Measurements from ENCODE around the gene ASXL3.

The ASXL3 gene

DNA sequence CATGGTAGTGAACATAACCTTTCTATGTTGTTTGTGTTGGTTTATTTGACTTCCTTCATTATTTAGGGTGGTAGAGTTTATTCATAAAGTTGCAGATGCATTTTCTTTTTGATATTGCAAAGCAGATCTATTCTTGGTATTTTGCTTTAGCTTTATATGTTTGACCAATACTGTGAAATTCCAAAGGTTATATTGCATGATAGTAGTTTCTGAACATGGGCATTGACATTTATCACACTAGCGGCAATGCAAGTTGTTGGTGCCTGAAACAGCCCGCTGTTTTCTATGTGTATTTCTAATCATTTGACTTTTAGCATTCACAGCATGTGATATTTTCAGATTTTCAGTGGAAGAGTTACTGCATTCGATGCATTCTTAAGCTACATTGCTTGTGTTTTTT is 87.2 kb downstream of the ASXL3 start:
- no peak for DNase-seq

DNA sequence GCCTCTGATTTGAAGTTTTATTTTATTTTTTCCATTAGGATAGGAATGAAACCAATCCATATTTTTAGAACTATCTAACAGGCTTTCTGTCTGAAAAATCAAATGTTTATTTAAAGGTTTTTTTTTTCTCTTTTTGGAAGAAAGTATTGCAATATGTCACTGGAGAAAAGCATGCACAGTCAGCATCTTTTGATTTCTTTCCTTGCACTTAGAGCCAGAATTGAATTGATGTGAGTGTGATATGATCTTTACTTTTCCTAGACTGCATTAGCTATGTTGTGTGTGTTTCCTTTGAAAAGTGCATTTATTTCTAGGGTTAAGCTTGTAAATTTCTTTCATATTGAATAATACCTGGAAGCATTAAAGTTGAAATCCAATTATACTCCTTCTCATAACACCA is 87.6 kb downstream of the ASXL3 start:
- no peak for DNase-seq

DNA sequence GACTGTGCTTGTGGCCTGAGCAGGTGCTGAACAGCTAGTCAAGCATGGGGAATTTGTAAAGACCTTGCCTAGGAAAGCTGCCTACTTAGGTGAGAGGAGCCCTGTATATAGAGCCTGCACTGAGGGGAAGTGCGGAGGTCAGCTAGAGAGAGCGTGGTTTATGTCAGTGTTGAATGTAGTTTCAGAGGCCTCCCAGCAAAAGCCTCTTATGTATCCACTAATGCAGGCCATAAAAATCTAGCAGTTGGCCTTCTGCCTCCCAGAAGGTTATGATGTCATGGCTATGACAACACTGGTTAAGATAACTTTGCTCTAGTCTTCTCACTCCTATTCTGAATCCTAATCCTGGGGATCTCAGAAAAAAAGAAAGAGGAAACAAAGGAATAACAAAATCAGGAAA is 88.9 kb downstream of the ASXL3 start:
- no peak for DNase-seq

DNA sequence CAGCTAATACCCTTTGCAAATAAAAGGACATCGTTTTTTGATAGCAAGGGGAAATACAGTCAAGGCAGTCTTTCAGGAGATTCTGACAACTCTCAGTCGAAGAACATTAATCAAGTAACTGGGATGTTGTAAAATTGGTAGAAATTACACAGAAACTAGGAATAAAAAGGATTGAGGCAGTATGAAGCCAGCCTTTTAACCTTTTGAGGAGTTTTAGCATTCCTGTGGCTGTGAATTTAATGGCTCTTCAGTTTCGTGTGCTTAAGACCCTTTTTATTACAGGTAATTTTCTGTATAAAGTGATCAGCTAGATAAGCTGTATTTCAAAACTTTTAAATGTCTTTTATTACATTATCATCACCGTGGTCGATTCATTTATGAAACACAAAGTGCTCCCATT is 91.6 kb downstream of the ASXL3 start:
- DNase-seq: no peak

DNA sequence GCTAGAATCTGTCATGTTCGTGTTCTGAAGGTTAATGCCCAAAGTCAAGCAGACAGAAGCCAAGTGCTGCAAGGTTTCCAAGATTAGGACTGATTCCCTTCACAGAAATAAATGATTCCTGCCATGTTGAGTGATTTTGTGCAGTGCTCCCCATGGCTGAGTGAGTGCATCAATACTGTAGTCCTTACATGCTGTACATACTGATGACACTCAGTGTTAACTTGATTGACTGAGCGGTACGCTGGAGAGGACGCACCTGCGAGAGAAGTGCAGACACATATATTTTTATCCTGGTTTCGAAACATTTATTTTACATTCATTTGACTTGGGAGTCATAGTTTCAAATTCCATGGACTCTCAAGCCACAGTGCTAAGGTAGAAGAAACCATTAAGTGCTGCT is 92.0 kb downstream of the ASXL3 start:
- DNase-seq: no peak

DNA sequence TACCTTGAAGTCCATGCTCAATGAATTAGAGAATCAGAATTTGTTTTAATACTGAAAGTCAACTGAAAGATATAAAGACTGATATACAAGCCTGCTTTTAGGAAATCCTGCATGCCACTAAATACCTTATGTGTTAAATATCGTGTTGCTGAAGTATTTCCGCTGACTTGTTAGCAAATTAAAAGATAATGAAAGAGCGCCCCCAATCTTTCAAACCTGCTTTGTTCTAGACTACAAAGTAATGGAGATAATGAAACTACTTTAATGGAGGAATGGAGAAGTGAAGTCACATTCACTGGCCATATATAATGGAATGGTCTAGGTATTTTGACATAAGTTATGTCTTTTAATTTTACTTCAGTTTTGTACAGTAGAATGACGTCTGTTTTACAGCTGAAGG is 95.7 kb downstream of the ASXL3 start:
- no peak for DNase-seq

DNA sequence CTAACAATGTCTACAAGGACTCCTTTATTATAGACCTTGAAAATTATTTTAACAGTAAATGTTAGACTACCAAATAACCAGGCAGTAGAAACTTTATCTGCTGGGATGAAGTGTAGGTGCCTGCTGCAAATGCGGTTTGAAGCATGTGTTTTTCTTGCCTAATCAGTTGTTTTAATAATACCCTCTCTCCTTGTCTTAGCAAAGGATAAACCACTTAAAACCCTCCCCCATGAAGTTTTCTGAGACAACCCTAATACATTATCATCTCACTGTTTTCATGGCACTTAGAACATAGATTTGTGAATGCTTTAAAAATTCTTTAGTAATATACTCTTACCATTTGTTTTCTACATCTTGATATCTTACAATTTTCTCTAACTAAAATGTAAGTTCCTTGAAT is 98.6 kb downstream of the ASXL3 start:
- DNase-seq: no peak

DNA sequence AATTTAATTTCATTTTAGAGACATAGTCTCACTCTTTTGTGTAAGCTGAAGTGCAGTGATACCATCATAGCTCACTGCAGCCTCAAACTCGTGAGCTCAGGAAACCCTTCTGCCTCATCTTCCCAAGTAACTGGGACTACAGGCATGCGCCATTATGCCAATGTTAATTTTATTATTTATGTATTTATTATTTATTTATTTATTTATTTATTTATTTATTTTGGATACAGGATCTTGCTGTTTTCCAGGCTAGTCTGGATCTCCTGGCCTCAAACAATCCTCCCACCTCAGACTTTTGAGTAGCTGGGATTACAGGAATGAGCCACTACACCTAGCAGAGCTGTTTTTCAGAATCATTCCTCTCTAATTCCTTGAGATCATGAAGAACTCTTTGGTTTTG is 99.9 kb downstream of the ASXL3 start:
- DNase-seq: no peak

DNA sequence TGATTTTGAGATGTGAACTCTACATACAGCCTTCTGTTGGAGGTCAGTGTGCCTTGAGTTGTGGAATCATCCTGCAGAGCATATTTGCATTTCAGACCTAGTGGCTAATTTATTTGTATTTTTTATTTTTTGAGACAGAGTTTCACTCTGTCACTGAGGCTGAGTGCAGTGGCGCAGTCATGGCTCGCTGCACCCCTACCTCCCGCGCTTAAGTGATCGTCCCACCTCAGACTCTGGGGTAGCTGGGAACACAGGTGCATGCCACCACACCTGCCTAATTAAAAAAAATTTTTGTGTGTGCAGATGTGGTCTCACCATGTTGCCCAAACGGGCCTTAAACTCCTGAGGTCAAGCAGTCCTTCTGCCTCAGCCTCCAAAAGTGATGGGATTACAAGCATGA is 104.4 kb downstream of the ASXL3 start:
- no peak for DNase-seq

DNA sequence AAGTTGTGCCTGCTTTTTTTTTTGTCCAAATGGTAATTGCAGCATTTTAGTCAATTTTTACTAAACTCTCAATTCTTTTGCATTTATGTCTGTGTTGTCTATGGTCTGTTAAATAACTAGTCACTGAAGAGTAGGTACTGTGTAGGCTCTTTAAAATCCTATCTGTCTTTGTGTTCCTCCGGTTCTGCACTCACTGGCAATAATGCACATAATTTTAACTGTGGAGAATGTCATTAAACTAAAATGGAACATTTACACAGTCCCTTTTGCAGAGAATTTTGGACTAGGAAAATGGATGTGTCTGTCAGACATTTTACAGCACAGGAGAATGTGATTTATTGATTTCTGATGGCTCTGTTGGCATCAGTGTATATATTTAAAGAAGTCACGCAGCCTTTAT is 116.6 kb downstream of the ASXL3 start:
- DNase-seq: no peak

DNA sequence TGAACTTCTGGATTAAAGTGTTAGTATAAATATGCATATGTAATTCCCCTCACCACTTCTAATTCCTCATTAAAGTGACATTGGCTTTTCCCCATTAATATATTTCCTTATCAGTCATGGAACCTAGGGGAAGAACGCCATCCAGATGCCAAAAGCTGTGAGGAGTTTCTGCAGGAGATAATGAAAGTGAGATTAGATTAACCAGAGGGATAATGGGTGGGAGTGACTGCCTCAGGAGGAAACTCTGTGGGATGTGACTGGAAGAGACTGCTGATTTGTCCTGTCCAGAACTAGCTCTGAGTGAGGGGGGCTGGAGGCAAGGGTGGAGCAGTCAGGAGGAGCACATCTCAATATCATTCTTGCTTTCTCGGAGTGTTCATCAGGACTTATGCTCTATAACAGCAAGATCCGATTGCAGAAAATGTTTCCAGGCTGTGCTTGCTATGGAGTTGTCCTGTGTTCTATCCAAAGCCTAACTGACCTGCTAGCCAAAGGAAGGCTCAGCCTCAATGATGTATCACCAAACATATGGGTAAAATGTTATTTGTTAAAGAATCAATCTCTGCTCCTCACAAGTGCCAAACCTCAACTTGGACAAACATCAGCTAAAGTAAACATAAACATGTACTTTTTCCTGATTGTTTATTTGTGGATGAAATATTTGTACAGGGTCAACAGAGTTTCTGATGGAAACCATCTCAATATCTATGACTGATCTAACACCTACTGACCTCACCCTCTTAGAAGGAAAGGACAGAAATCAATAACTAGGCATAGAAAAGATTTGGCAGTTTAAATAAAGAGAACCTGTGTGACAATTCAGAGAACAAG is 118.5 kb downstream of the ASXL3 start:
- no peak for DNase-seq

DNA sequence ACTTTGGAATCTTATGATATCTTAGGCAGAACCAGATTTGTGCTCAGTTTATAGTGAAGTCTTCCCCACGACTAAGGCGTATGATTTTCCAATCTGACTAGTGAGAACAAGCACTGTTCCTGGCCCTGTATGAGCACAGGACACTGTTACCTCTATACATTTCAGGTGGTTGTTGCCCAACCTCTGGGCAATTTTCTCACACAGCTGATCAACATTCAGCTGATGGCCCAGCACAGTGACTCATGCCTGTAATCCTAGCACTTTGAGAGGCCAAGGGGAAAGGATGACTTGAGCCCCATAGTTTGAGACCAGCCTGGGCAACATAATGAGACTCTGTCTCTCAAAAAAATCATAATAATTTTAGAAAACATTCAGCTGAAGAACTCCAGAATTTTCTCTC is 119.5 kb downstream of the ASXL3 start:
- peak; percentile 51 for DNase-seq

DNA sequence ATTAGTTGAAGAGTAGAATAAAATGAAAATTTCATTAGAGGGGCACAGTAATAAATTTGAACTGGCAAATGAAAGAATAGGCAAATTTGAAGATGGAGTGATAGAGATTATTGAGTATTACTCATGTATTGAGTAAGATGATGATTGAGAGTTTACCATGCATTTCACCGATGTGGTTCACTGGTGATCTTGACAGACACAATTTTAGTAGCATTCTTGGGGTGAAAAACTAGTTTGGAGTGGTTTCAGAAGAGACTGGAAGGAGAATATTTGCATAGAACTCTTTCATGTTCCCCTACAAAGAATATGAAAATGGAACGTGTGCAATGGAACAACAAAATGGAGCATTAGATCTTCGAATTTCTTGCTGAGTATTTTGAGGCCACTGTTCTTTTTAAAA is 121.4 kb downstream of the ASXL3 start:
- DNase-seq: no peak

DNA sequence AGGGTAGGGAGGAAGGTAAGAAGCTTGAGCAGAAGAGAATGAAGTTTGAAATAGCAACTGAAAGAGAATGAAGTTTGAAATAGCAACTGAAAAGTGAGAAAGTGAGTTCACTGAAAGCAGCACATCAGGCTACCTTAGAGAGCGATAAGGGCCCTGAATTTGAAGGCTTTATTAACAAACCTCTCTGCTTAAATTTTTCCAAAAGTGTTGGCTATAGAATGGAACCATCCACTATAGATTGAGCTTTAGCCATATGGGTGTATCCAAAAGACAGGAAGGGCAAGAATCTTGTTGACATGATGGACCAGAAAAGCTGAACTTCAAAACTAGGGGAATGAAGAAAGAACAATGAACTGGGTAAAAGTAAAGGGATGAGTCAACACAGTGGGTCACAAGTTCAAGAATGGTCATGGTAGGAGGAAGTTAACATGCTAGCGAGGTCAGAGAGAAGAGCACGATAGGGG is 122.5 kb downstream of the ASXL3 start:
- no peak for DNase-seq

DNA sequence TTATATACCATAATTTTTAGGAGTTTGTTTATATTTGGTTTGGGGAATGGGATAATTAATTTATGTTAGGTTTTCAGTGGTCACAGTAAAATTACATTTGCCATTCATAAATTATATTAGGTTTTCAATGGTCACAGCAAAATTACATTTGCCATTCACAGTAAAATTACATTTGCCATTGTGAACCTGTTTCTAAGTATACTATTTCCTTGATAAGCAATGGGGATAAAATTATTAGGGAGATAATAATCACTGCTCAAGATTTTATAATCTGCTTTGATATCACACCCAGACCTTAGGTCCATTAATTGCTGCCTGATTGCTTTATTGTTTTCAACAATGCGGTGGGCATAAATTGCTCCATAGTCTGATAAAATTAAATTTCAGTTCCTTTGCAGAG is 124.6 kb downstream of the ASXL3 start:
- DNase-seq: no peak

DNA sequence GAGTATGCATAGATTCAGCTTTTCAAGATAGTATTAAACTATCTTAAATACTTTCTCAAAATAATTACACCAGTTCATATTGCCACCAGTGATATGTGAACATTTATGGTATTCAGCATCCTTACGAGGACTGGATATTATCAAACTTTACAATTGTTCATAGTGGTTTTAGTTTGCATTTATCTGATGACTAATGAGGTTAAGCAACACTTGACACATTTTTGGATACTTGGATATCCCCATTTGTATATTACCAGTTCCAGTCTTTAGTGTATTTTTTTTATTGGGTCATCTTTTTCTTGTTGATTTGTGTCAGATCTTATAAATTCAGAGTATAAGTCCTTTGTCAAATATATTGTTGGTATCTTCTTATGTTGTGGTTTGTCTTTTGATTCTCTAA is 128.4 kb downstream of the ASXL3 start:
- DNase-seq: no peak

DNA sequence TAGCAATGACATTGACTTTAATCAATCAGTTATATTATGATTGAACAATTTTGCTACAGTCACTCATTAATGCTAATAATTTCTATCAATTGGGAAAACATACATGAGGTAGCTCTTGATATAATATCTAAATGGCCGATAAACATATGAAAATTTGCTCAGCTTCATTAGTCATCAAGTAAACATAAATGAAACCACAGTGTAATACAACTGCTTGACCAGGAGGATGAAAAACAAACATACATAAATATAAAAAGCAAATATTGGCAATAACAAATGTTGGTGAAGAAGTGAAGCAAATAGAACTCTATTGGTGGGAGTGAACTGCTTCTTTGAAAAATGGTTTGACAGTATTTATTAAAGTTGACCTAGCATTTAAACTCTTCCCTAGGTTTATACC is 130.9 kb downstream of the ASXL3 start:
- no peak for DNase-seq

DNA sequence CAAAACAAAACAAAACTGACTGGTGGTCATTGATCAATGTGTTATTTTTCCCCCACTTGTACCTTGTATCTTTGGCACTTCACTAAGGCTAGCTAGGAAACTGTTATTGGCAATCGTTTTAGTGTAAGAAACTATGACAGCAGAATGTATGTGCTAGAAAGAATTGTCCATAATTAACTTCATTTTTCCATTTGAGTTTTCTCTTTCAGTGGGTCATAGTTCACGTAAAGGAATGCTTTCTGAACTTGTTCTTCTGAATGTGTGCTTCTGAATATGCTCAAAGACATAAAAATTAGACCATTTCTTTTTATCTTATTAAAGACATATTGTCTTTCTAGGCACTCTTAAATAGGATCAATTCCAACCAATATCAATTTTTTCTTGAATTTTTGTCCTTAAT is 132.2 kb downstream of the ASXL3 start:
- DNase-seq: no peak

DNA sequence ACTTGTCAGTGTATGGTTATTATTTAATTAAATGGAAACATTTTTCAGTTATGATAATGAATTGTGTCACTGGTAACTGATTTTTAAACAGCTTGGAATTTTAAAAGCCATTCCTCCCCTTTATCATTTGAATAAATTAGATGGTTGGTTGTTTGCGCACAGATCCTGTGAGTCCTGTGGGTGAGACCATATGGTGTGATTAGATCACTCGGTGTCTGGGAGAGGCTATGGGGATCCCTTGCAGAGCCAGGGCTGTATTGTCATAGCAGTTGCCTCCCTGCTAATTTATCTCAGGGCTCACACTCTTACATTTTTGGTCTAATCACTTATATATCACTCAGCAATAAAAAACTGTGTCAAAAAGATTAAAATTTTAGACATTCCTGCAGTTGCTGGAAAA is 133.5 kb downstream of the ASXL3 start:
- no peak for DNase-seq

DNA sequence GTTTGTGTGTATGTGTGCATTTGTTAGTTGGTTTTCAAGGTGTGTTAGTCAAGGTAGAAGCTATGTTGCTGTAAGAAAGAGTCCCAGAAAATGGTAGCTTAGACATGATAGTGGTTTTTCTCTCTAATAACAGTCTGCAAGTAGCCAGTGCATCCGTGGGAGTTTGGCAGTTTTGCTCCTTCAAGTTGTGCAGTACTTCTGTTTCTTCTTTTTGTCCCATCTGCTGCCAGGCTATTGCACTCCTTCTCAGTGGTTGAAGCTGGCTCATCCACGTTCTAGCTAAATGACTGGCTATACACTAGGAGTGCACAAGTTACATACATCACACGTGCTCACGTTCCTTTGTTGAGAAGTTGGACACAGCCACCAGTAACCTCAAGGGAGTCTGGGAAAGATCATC is 134.7 kb downstream of the ASXL3 start:
- DNase-seq: no peak

DNA sequence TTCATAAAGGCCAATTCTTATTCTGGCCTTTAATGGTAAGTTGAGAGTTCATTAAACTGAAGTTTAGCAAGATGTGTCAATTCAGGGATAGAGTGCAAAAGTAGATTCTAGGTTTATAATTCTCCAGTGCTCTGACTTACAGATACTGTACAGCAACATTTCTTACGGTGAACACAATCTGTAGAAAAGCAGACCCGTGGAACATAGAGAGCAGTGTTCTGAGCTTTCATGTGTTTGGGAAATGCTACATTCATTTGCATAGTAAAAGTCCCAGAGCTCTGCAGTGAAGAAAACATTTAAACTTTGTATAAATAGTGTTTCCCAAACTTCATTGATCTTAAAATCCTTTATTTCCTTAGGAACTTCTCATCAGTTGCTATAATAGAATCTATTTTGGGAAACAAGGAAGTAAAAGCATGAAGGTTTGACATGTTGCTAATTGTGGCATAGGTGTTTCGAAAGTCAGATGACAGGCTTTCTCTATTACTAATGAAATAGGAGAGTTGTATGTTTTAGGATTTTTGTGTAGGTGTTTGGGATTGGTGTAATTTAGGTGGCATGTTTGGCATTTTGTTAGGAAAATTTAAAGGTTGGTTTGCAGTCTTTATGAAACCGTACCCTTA is 138.2 kb downstream of the ASXL3 start:
- DNase-seq: no peak

DNA sequence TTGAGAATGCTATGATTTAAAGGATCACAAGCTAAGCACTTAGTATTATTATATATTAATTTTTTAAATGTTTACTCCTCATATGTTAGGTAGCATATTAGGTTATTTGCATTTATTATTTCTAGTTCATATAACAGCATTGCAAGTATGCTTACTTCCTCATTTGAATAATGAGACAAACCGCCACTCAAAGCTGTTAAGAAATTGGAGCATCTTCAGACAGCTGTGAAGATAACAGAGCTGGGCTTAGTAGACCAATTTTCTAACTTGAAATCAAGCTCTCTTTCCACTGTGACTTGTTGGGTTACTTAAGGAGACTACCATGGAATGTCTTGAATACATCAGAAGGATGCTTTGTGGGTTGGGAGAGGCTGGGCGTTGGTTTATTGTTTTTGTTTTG is 139.3 kb downstream of the ASXL3 start:
- no peak for DNase-seq

DNA sequence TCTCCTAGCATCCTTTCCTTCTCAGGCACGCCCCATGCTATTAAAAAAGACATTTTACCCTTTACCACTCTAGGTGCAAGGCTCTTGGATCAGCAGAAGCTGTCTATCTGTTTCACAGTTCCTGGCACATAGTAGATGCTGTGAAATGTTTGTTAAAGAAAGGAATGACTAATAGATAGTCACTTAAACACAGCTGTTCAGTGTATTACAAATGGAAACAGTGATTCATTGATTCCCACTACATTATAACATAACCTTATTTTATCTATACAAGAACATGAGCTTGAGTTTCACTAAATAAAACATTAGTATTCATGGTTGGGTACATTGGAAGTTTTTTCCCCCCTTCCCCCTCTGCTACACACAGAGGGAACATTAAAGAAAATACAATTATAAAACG is 142.1 kb downstream of the ASXL3 start:
- DNase-seq: no peak

DNA sequence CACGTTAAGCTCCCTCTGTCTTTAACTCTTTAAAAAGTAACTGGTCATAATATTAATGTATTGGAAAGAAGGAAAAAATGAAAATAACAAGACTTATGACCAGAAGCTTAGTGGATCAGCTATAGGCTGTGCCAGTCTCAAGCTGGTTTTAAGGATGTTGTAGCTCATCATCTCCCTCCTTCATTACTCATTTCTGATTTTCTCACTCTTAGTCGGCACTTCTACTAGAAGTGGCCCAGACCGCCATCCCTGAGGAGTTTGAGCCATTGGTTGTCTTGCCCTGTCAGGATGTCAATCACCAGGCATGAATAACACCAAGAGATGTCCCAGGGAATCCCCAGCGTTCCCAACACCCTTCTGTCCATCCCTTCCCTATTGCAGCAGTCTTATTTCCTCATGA is 151.5 kb downstream of the ASXL3 start:
- no peak for DNase-seq

DNA sequence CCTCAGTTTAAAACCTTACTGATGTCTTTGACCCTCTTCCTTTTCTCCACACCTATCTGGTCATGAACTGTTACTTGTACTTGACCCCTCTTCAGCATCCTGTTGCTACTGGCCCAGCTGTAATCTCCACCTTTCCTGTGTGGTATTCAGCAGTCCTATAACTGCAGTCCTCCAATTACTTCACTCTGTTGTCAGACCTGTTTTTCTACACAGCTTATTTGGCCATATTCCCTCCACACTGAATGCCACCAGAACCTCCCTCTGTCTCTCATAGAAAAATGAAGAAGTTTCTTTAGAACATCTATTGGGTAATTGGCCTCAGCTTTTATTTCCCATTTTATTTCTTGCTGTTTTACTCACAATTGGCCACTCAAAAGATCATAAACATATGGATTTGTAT is 155.4 kb downstream of the ASXL3 start:
- DNase-seq: no peak
